SK-N-SH treated with all-trans-retinoic acid at 6 μM for 48 hours (cell line): ENCODE measurements around the gene TM9SF2.

Source experiments
- ATAC-seq: fragments of 200-7000 bp; cut with Tn5 transposase; 3 replicates; pipeline ENCODE4 v1.9.1; 2020; ENCODE audit warnings: mild to moderate bottlenecking, moderate library complexity
- ARNTL ChIP-seq: fragments of 450-650 bp; formaldehyde crosslinking; IDR thresholded peaks from 2 replicates; pipeline ENCODE4 v1.5.0; 2020; ENCODE audit warnings: low read depth, mild to moderate bottlenecking, moderate library complexity, borderline replicate concordance
- BACH2 ChIP-seq: fragments of 250-450 bp; sonication (Bioruptor Pico); IDR thresholded peaks from 2 replicates; pipeline ENCODE4 v1.9.0; 2021; ENCODE audit warnings: mild to moderate bottlenecking, borderline replicate concordance
- CSDC2 ChIP-seq: fragments of 250-450 bp; sonication (Bioruptor Pico); IDR thresholded peaks from 2 replicates; pipeline ENCODE4 v1.5.0; 2020; ENCODE audit warnings: mild to moderate bottlenecking, moderate library complexity
- ESRRG ChIP-seq: fragments of 250-450 bp; sonication (Bioruptor Pico); IDR thresholded peaks from 2 replicates; pipeline ENCODE4 v1.6.1; 2021; ENCODE audit warnings: mild to moderate bottlenecking
- GLIS3 ChIP-seq: fragments of 250-450 bp; sonication (Bioruptor Pico); IDR thresholded peaks from 2 replicates; pipeline ENCODE4 v1.5.0; 2020; ENCODE audit warnings: mild to moderate bottlenecking, moderate library complexity
- ISL1 ChIP-seq: fragments of 250-450 bp; sonication (Bioruptor Pico); IDR thresholded peaks from 2 replicates; pipeline ENCODE4 v2.1.2; 2022; ENCODE audit warnings: mild to moderate bottlenecking, moderate library complexity
- OSR1 ChIP-seq: fragments of 250-450 bp; sonication (Bioruptor Pico); IDR thresholded peaks from 2 replicates; pipeline ENCODE4 v1.8.0; 2022; ENCODE audit warnings: moderate library complexity, mild to moderate bottlenecking, inconsistent platforms
- PPARA ChIP-seq: fragments of 250-450 bp; sonication (Bioruptor Pico); IDR thresholded peaks from 2 replicates; pipeline ENCODE4 v1.5.0; 2020; ENCODE audit warnings: mild to moderate bottlenecking, borderline replicate concordance
- RARB ChIP-seq: fragments of 250-450 bp; sonication (Bioruptor Pico); IDR thresholded peaks from 2 replicates; pipeline ENCODE4 v1.8.0; 2021; ENCODE audit warnings: mild to moderate bottlenecking, moderate library complexity
- SNAI2 ChIP-seq: fragments of 250-450 bp; sonication (Bioruptor Pico); IDR thresholded peaks from 2 replicates; pipeline ENCODE4 v1.5.0; 2020; ENCODE audit warnings: mild to moderate bottlenecking, moderate library complexity
- TCF4 ChIP-seq: fragments of 250-450 bp; sonication (Bioruptor Pico); IDR thresholded peaks from 2 replicates; pipeline ENCODE4 v1.8.0; 2021; ENCODE audit warnings: mild to moderate bottlenecking, moderate library complexity, borderline replicate concordance
- TOX ChIP-seq: fragments of 250-450 bp; sonication (Bioruptor Pico); IDR thresholded peaks from 2 replicates; pipeline ENCODE4 v1.8.0; 2021; ENCODE audit warnings: mild to moderate bottlenecking, moderate library complexity, borderline replicate concordance
- ZC3H10 ChIP-seq: fragments of 250-450 bp; sonication (Bioruptor Pico); IDR thresholded peaks from 2 replicates; pipeline ENCODE4 v1.5.1; 2021; ENCODE audit warnings: mild to moderate bottlenecking, moderate library complexity
- ZFP3 ChIP-seq: fragments of 250-450 bp; sonication (Bioruptor Pico); IDR thresholded peaks from 2 replicates; pipeline ENCODE4 v1.5.0; 2020; ENCODE audit warnings: mild to moderate bottlenecking, moderate library complexity
- ZFP30 ChIP-seq: fragments of 450-650 bp; formaldehyde crosslinking; IDR thresholded peaks from 2 replicates; pipeline ENCODE4 v1.5.0; 2022; ENCODE audit warnings: mild to moderate bottlenecking, moderate library complexity
- ZNF565 ChIP-seq: fragments of 450-650 bp; formaldehyde crosslinking; conservative IDR thresholded peaks from 2 replicates; pipeline ENCODE4 v1.5.0; 2020; ENCODE audit warnings: low read depth, mild to moderate bottlenecking, moderate library complexity
- ZNF70 ChIP-seq: fragments of 450-650 bp; formaldehyde crosslinking; IDR thresholded peaks from 2 replicates; pipeline ENCODE4 v1.5.0; 2020; ENCODE audit warnings: mild to moderate bottlenecking, moderate library complexity
- ZNF8 ChIP-seq: fragments of 450-650 bp; formaldehyde crosslinking; IDR thresholded peaks from 2 replicates; pipeline ENCODE4 v1.5.0; 2020; ENCODE audit warnings: mild to moderate bottlenecking, moderate library complexity
- TF ChIP-seq, protein P1 (sequence below): fragments of 250-450 bp; sonication (Bioruptor Pico); IDR thresholded peaks from 2 replicates; pipeline ENCODE4 v1.5.1; 2021; ENCODE audit warnings: mild to moderate bottlenecking, moderate library complexity
- TF ChIP-seq, protein P2 (sequence below): fragments of 250-450 bp; sonication (Bioruptor Pico); IDR thresholded peaks from 2 replicates; pipeline ENCODE4 v1.5.0; 2020; ENCODE audit warnings: mild to moderate bottlenecking, moderate library complexity
- TF ChIP-seq, protein P3 (sequence below): fragments of 250-450 bp; sonication (Bioruptor Pico); IDR thresholded peaks from 2 replicates; pipeline ENCODE4 v1.8.0; 2021; ENCODE audit warnings: low read depth, mild to moderate bottlenecking, moderate library complexity, borderline replicate concordance

Gene TM9SF2

DNA sequence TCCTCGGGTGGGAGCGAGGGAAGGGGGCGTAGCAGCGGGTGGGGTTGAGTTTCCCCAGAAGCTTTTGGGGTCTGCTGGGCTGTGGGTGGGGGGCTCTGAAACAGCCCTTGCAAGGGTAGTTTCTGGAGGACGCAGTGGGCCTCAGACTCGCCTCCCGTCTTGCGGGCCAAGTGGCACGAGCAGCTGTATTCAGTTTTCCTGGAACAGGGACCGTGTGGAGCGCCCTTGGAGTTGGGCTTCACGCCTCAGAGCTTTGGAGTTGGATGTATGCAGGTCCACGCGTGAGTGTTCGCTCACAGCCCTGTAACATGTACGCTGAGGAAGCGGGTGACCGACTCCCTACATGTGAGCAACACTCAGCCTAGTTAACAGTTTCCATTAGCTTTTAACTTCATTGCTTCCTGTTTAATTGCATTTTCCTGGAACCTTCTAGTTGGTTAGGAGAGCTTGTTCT is 603 bp downstream of the TM9SF2 start:
- TF ChIP-seq ZFP30 = no peak
- no peak for TF ChIP-seq BACH2 (CRISPR knock-in tag)
- no peak for TF ChIP-seq ZNF8 (CRISPR knock-in tag)
- no peak for TF ChIP-seq ZNF70 (CRISPR knock-in tag)
- no peak for TF ChIP-seq ZNF565 (CRISPR knock-in tag)
- TF ChIP-seq ZC3H10 (CRISPR knock-in tag) = no peak
- TF ChIP-seq ARNTL = no peak
- TF ChIP-seq CSDC2 (CRISPR knock-in tag) = no peak
- TF ChIP-seq TCF4 (CRISPR knock-in tag) = no peak
- TF ChIP-seq SNAI2 (CRISPR knock-in tag) = no peak
- no peak for TF ChIP-seq ZFP3 (CRISPR knock-in tag)
- no peak for TF ChIP-seq ESRRG (CRISPR knock-in tag)
- no peak for TF ChIP-seq TOX (CRISPR knock-in tag)
- no peak for TF ChIP-seq RARB (CRISPR knock-in tag)
- no peak for TF ChIP-seq ISL1 (CRISPR knock-in tag)
- TF ChIP-seq GLIS3 (CRISPR knock-in tag) = no peak
- TF ChIP-seq, protein P1, sequence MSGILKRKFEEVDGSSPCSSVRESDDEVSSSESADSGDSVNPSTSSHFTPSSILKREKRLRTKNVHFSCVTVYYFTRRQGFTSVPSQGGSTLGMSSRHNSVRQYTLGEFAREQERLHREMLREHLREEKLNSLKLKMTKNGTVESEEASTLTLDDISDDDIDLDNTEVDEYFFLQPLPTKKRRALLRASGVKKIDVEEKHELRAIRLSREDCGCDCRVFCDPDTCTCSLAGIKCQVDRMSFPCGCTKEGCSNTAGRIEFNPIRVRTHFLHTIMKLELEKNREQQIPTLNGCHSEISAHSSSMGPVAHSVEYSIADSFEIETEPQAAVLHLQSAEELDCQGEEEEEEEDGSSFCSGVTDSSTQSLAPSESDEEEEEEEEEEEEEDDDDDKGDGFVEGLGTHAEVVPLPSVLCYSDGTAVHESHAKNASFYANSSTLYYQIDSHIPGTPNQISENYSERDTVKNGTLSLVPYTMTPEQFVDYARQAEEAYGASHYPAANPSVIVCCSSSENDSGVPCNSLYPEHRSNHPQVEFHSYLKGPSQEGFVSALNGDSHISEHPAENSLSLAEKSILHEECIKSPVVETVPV = no peak
- TF ChIP-seq, protein P2, sequence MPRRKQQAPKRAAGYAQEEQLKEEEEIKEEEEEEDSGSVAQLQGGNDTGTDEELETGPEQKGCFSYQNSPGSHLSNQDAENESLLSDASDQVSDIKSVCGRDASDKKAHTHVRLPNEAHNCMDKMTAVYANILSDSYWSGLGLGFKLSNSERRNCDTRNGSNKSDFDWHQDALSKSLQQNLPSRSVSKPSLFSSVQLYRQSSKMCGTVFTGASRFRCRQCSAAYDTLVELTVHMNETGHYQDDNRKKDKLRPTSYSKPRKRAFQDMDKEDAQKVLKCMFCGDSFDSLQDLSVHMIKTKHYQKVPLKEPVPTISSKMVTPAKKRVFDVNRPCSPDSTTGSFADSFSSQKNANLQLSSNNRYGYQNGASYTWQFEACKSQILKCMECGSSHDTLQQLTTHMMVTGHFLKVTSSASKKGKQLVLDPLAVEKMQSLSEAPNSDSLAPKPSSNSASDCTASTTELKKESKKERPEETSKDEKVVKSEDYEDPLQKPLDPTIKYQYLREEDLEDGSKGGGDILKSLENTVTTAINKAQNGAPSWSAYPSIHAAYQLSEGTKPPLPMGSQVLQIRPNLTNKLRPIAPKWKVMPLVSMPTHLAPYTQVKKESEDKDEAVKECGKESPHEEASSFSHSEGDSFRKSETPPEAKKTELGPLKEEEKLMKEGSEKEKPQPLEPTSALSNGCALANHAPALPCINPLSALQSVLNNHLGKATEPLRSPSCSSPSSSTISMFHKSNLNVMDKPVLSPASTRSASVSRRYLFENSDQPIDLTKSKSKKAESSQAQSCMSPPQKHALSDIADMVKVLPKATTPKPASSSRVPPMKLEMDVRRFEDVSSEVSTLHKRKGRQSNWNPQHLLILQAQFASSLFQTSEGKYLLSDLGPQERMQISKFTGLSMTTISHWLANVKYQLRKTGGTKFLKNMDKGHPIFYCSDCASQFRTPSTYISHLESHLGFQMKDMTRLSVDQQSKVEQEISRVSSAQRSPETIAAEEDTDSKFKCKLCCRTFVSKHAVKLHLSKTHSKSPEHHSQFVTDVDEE = no peak
- peak; percentile 23 for ATAC-seq

DNA sequence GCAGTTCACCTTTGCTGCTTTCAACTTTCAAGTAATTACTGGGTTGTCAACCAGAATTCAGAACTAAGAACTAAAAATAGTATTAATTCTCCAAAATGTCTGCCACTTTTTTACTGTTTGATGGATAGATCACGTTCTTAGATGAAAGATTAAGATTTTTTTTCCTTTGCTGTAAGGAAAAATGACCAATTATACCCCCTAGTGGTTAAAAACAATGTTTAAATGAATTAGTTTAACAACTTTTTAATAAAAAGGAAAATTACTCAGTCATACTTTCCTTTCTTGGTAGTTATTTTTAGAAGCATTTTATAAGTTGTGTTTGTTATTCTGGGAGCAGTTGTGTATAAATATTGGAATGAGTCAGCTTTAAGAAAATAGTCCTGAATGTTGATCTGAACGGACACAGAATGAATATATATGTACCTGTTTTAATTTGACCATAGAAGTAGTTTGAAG is 4.6 kb downstream of the TM9SF2 start:
- no peak for ATAC-seq
- TF ChIP-seq ZNF70 (CRISPR knock-in tag) (no peak), ZC3H10 (CRISPR knock-in tag) (no peak), PPARA (CRISPR knock-in tag) (no peak), GLIS3 (CRISPR knock-in tag) (no peak), ZFP30 (no peak), ZFP3 (CRISPR knock-in tag) (no peak)
- TF ChIP-seq, protein P3, sequence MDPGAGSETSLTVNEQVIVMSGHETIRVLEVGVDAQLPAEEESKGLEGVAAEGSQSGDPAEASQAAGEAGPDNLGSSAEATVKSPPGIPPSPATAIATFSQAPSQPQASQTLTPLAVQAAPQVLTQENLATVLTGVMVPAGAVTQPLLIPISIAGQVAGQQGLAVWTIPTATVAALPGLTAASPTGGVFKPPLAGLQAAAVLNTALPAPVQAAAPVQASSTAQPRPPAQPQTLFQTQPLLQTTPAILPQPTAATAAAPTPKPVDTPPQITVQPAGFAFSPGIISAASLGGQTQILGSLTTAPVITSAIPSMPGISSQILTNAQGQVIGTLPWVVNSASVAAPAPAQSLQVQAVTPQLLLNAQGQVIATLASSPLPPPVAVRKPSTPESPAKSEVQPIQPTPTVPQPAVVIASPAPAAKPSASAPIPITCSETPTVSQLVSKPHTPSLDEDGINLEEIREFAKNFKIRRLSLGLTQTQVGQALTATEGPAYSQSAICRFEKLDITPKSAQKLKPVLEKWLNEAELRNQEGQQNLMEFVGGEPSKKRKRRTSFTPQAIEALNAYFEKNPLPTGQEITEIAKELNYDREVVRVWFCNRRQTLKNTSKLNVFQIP (CRISPR knock-in tag) = no peak
- TF ChIP-seq, protein P2 = no peak

DNA sequence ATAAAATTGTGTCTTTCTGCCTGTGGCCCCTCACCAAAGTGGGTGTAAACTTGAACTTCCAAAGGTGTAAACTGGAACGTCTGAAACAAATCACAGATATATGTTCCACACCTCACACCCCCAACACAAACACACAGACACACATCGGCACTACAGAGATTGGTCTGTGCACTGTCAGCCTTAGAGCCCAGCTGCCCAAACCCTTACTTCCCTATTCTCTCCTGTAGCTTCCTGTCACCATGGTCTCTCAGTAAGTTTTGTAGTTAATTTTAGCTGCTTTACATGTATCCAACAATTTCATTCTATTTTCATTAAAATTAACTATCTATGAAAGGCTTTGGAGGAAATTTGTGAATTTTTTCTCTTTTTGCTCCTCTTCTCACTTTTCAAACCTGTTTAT is 5.4 kb downstream of the TM9SF2 start:
- TF ChIP-seq OSR1 = no peak
- TF ChIP-seq ZFP3 (CRISPR knock-in tag) = no peak
- TF ChIP-seq ZNF8 (CRISPR knock-in tag) = no peak
- TF ChIP-seq, protein P2 = no peak
- TF ChIP-seq ARNTL = no peak
- TF ChIP-seq GLIS3 (CRISPR knock-in tag) = no peak
- no peak for TF ChIP-seq BACH2 (CRISPR knock-in tag)
- TF ChIP-seq ZNF70 (CRISPR knock-in tag) = no peak
- no peak for TF ChIP-seq ZNF565 (CRISPR knock-in tag)
- TF ChIP-seq PPARA (CRISPR knock-in tag) = no peak
- TF ChIP-seq TCF4 (CRISPR knock-in tag) = no peak
- TF ChIP-seq, protein P3 (CRISPR knock-in tag) = no peak
- no peak for TF ChIP-seq CSDC2 (CRISPR knock-in tag)
- TF ChIP-seq RARB (CRISPR knock-in tag) = no peak
- no peak for TF ChIP-seq ESRRG (CRISPR knock-in tag)
- no peak for TF ChIP-seq TOX (CRISPR knock-in tag)
- TF ChIP-seq, protein P1 = no peak
- ATAC-seq = no peak
